22Rv1 (cell line): ENCODE measurements around the gene QSOX1.
A peak's percentile ranks its signal among the peaks of the same experiment; 100 is the strongest.

Experiments
- H3K27ac ChIP-seq: fragments of 450-650 bp; 2 replicates; pipeline ENCODE4 v1.5.1; 2017
- ZFX ChIP-seq: fragments of 450-650 bp; IDR thresholded peaks from 2 replicates; pipeline ENCODE4 v1.6.1; 2017; ENCODE audit warnings: antibody characterized with exemption, borderline replicate concordance
- TF ChIP-seq, protein P1 (sequence below): fragments of 450-650 bp; IDR thresholded peaks from 2 replicates; pipeline ENCODE4 v1.5.1; 2017; ENCODE audit warnings: mild to moderate bottlenecking

The QSOX1 gene

GRCh38 chr1:180157576-180158057, 2.9 kb downstream of the QSOX1 start:
- H3K27ac ChIP-seq, result peak overlapping the region; percentile 87
- no peak for TF ChIP-seq ZFX
- TF ChIP-seq, protein P1, sequence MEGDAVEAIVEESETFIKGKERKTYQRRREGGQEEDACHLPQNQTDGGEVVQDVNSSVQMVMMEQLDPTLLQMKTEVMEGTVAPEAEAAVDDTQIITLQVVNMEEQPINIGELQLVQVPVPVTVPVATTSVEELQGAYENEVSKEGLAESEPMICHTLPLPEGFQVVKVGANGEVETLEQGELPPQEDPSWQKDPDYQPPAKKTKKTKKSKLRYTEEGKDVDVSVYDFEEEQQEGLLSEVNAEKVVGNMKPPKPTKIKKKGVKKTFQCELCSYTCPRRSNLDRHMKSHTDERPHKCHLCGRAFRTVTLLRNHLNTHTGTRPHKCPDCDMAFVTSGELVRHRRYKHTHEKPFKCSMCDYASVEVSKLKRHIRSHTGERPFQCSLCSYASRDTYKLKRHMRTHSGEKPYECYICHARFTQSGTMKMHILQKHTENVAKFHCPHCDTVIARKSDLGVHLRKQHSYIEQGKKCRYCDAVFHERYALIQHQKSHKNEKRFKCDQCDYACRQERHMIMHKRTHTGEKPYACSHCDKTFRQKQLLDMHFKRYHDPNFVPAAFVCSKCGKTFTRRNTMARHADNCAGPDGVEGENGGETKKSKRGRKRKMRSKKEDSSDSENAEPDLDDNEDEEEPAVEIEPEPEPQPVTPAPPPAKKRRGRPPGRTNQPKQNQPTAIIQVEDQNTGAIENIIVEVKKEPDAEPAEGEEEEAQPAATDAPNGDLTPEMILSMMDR, result no peak

- TF ChIP-seq, protein P1, result no peak
- TF ChIP-seq ZFX, result no peak
- H3K27ac ChIP-seq, result peak overlapping the region; percentile 87
Observed at GRCh38 chr1:180158149-180159147, 3.8 kb downstream of the QSOX1 start.

DNA sequence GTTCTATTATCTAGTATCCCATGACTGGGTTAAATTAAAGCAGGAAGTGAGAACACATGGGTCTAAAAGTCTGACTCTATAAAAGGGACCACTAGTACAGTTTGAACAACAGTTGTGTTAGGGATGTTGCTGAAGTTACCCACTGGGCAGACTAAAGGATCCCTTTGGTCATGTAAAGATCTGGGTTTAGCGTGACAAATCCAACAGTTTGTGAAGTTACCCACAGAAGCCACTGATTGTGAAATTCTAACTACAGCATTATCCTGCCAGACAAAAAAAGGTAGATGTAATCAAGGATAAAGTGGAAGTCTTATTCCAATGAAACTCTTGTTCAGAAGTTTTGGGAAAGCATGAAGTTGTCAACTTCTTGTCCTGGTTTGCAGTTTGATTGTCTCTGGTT, 5.7 kb downstream of the QSOX1 start:
- TF ChIP-seq, protein P1, result no peak
- no peak for TF ChIP-seq ZFX
- H3K27ac ChIP-seq, result no peak overlapping the region

GRCh38 chr1:180163041-180163440, 8.4 kb downstream of the QSOX1 start:
- no peak for TF ChIP-seq ZFX
- TF ChIP-seq, protein P1, result no peak
- H3K27ac ChIP-seq, result no peak overlapping the region

- H3K27ac ChIP-seq, result no peak overlapping the region
- TF ChIP-seq ZFX, result no peak
Observed at GRCh38 chr1:180165096-180165495, 10.4 kb downstream of the QSOX1 start.

- no peak overlapping the region for H3K27ac ChIP-seq
Observed at GRCh38 chr1:180165509-180166435, 11.1 kb downstream of the QSOX1 start.

DNA sequence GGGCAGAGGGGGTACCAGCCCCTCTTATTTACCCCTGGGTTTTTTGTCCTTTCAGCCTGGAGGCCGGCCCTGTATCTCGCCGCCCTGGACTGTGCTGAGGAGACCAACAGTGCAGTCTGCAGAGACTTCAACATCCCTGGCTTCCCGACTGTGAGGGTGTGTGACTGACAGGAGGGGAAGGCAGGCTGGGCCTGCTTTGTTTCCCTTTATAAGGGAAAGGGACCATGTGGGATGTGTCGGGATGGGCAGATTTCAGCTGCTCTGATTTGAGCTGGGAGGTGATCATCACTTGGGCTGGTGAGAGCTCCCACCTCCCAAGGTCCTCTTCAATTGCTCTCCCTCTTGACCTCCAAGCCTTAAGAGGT, 11.7 kb downstream of the QSOX1 start:
- peak overlapping the region; percentile 77; the same call in 1 of the 2 replicates for H3K27ac ChIP-seq

More at GRCh38 chr1:180165509-180166435, 11.1 kb downstream of the QSOX1 start:
- no peak for TF ChIP-seq ZFX
- TF ChIP-seq, protein P1, result no peak

More for the DNA sequence above, 11.7 kb downstream of the QSOX1 start:
- TF ChIP-seq, protein P1, result no peak
- no peak for TF ChIP-seq ZFX
